Measurements from ENCODE around the gene KCNJ5. TPM values are rescaled to one million over a fixed set of nuclear protein-coding genes. Genes with fewer than 3 reads are reported as not detected.

The KCNJ5 gene
- total RNA-seq, 1 experiment from 2014 or later, result 0.17 TPM

DNA sequence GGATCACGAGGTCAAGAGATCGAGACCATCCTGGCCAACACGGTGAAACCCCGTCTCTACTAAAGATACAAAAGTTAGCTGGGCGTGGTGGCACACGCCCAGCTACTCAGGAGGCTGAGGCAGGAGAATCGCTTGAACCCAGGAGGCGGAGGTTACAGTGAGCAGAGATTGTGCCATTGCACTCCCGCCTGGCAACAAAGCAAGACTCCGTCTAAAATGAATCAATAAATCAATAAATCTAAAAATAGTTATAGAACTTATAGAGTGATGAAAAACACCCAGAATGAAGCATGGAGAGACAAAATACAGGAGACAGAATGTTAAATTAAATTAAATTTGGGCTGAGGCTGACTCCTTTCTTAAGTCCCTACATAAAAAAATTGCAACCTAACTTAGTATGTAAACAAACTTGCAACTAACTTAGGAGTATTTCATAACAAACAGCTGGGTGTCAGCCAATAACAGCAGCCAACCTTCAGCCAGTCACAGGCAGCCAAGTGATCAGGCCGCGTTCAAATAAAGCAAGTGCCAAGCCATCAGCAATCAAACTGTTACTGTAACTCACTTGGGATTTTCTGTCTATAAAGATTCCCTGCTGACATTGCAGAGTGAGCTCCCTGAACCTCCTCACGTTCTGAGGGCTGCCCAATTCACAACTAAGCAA, 58.8 kb downstream of the KCNJ5 start:
- Histone ChIP-seq H3K27me3 (ENCODE audit: insufficient read depth, low read length) (no peaks in the 10 kb centered on the region), H3K79me2 (ENCODE audit: insufficient read depth, low read length) (no peaks in the 10 kb centered on the region), H3K9me3 (ENCODE audit: control insufficient read depth in 1 of 2, insufficient read depth in 1 of 2, low read depth in 1 of 2, low read length in 2 of 2) (no peaks in the 10 kb centered on the region), H3K4me3 (replicated peaks in 1 of 2; ENCODE audit: low read depth in 1 of 2, low read length in 2 of 2) (no peak overlapping the region), H3K36me3 (ENCODE audit: control insufficient read depth in 1 of 2, insufficient read depth in 2 of 2, low read length in 2 of 2) (no peaks in the 10 kb centered on the region), H3K4me2 (ENCODE audit: low read length) (no peak overlapping the region), H3K4me1 (ENCODE audit: control insufficient read depth in 1 of 2, insufficient read depth in 2 of 2, low read length in 2 of 2) (no peaks in the 10 kb centered on the region), H2AFZ (ENCODE audit: low read depth, low read length, poor library complexity, severe bottlenecking) (no peak overlapping the region), H3K9ac (ENCODE audit: low read length) (no peak overlapping the region), H3K27ac (ENCODE audit: low read depth, low read length) (no peak overlapping the region), H4K20me1 (ENCODE audit: insufficient read depth) (no peaks in the 10 kb centered on the region), H3K9me2 (ENCODE audit: insufficient read depth) (no peaks in the 10 kb centered on the region)
- TF ChIP-seq TCF7L2 (IDR thresholded peaks at IDR 0.05; ENCODE audit: borderline replicate concordance, extremely low read depth, insufficient read depth, insufficient read length), result no peak
- TF ChIP-seq, protein P1, sequence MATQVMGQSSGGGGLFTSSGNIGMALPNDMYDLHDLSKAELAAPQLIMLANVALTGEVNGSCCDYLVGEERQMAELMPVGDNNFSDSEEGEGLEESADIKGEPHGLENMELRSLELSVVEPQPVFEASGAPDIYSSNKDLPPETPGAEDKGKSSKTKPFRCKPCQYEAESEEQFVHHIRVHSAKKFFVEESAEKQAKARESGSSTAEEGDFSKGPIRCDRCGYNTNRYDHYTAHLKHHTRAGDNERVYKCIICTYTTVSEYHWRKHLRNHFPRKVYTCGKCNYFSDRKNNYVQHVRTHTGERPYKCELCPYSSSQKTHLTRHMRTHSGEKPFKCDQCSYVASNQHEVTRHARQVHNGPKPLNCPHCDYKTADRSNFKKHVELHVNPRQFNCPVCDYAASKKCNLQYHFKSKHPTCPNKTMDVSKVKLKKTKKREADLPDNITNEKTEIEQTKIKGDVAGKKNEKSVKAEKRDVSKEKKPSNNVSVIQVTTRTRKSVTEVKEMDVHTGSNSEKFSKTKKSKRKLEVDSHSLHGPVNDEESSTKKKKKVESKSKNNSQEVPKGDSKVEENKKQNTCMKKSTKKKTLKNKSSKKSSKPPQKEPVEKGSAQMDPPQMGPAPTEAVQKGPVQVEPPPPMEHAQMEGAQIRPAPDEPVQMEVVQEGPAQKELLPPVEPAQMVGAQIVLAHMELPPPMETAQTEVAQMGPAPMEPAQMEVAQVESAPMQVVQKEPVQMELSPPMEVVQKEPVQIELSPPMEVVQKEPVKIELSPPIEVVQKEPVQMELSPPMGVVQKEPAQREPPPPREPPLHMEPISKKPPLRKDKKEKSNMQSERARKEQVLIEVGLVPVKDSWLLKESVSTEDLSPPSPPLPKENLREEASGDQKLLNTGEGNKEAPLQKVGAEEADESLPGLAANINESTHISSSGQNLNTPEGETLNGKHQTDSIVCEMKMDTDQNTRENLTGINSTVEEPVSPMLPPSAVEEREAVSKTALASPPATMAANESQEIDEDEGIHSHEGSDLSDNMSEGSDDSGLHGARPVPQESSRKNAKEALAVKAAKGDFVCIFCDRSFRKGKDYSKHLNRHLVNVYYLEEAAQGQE (IDR thresholded peaks at IDR 0.05; ENCODE audit: low read depth), result no peak
- TF ChIP-seq SRF (IDR thresholded peaks at IDR 0.05; ENCODE audit: low read depth), result no peak
- TF ChIP-seq POLR2AphosphoS5 (IDR thresholded peaks at IDR 0.05; ENCODE audit: low read depth, low read length), result no peak
- no peak for TF ChIP-seq SIN3A (IDR thresholded peaks at IDR 0.05; ENCODE audit: low read depth)
- no peak for TF ChIP-seq SP1 (IDR thresholded peaks at IDR 0.05; ENCODE audit: low read depth)
- TF ChIP-seq YY1 (IDR thresholded peaks at IDR 0.05; ENCODE audit: extremely low read depth, insufficient replicate concordance, low read depth, low read length), result no peak
- no peak for TF ChIP-seq FOSL1 (IDR thresholded peaks at IDR 0.05; ENCODE audit: low read depth)
- no peak for TF ChIP-seq ZNF274 (IDR thresholded peaks at IDR 0.05; ENCODE audit: low read depth, low read length)
- TF ChIP-seq, protein P2, sequence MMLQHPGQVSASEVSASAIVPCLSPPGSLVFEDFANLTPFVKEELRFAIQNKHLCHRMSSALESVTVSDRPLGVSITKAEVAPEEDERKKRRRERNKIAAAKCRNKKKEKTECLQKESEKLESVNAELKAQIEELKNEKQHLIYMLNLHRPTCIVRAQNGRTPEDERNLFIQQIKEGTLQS (IDR thresholded peaks at IDR 0.05), result no peak
- no peak for TF ChIP-seq ZFX (IDR thresholded peaks at IDR 0.05)
- TF ChIP-seq POLR2A (IDR thresholded peaks at IDR 0.05; ENCODE audit: borderline replicate concordance, extremely low read depth, insufficient read depth, insufficient read length), result no peak
- no peak for TF ChIP-seq CEBPB (IDR thresholded peaks at IDR 0.05; ENCODE audit: low read depth)
- no peak for TF ChIP-seq EZH2 (IDR thresholded peaks at IDR 0.05)
- TF ChIP-seq ELF1 (IDR thresholded peaks at IDR 0.05; ENCODE audit: borderline replicate concordance, low read depth), result no peak
- TF ChIP-seq EGR1 (IDR thresholded peaks at IDR 0.05; ENCODE audit: low read depth), result no peak
- no peak for TF ChIP-seq EZH2phosphoT487 (IDR thresholded peaks at IDR 0.05; ENCODE audit: borderline replicate concordance)
- TF ChIP-seq, protein P3, sequence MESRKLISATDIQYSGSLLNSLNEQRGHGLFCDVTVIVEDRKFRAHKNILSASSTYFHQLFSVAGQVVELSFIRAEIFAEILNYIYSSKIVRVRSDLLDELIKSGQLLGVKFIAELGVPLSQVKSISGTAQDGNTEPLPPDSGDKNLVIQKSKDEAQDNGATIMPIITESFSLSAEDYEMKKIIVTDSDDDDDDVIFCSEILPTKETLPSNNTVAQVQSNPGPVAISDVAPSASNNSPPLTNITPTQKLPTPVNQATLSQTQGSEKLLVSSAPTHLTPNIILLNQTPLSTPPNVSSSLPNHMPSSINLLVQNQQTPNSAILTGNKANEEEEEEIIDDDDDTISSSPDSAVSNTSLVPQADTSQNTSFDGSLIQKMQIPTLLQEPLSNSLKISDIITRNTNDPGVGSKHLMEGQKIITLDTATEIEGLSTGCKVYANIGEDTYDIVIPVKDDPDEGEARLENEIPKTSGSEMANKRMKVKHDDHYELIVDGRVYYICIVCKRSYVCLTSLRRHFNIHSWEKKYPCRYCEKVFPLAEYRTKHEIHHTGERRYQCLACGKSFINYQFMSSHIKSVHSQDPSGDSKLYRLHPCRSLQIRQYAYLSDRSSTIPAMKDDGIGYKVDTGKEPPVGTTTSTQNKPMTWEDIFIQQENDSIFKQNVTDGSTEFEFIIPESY (IDR thresholded peaks at IDR 0.05; ENCODE audit: extremely low read depth, insufficient replicate concordance, low read length), result no peak
- no peak for TF ChIP-seq JUND (IDR thresholded peaks at IDR 0.05)
- ChIA-PET POLR2A (no interaction called here), RAD21 (ENCODE audit: low non-redundant PET in 1 of 2, low total read pairs in 2 of 2, uncharacterized antibody in 2 of 2, unreplicated experiment in 2 of 2) (no interaction called here), CTCF (interaction anchor here (1.3 to 4.2 kb wide), 3 partner anchors 59 to 382 kb away, joined by 3 to 61 read pairs (median 5); partner anchors contain the start of gene KCNJ5)
- BruUV-seq (replicated peaks), result no TSS peak
- DNase-seq (ENCODE audit: low read depth, low spot score) (no peak), ATAC-seq (no peak)
- intact Hi-C loops (cut with micrococcal nuclease), result loop anchor here (10.0 kb wide), 1 partner anchor 775 kb away; no protein-coding TSS in a partner anchor
